HUES48 (cell line): Measurements from ENCODE around the gene PNO1.

Experiments
- H3K27ac ChIP-seq: one replicate; pipeline ENCODE4 v1.7.0; 2013; ENCODE audit warnings: low read depth, low read length, inconsistent platforms
- H3K27me3 ChIP-seq: 2 replicates; pipeline ENCODE4 v1.6.1; 2013; ENCODE audit warnings: mild to moderate bottlenecking, low read length; ENCODE audit not compliant: control insufficient read depth, insufficient read depth
- H3K36me3 ChIP-seq: 2 replicates; pipeline ENCODE4 v1.6.1; 2013; ENCODE audit warnings: low read length; ENCODE audit not compliant: control insufficient read depth, insufficient read depth
- H3K4me1 ChIP-seq: 2 replicates; pipeline ENCODE4 v1.6.1; 2013; ENCODE audit warnings: mild to moderate bottlenecking, low read length; ENCODE audit not compliant: control insufficient read depth, insufficient read depth
- H3K4me3 ChIP-seq: 2 replicates; pipeline ENCODE4 v1.5.1; 2013; ENCODE audit warnings: mild to moderate bottlenecking, low read depth, low read length
- H3K9ac ChIP-seq: 2 replicates; pipeline ENCODE4 v1.6.1; 2013; ENCODE audit warnings: mild to moderate bottlenecking, low read depth, low read length, moderate library complexity
- H3K9me3 ChIP-seq: 2 replicates; pipeline ENCODE4 v1.6.1; 2013; ENCODE audit warnings: low read length; ENCODE audit not compliant: control insufficient read depth, insufficient read depth

PNO1 gene

DNA sequence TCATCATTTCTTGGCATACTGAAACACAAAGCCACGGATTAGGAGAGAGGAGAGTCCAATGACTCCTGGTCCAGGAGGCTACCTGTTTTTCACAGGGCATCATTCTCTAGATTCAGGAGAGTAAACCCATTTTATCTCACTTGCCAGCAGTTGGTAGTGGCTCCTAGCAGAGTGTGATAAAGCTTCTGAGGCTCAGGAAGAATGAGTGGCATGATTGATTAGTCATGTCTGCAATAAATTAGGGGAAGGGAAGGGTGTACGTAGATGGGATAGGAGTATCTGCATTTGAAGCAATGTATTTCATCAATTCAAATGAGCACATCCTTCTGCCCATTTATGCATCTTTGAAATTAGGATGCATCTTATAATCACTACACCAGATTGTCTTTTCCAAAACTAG lies 31.1 kb upstream of the PNO1 start:
- H3K4me1 ChIP-seq = no peaks in the 10 kb centered on the region
- H3K27ac ChIP-seq = no peak overlapping the region
- no peaks in the 10 kb centered on the region for H3K9me3 ChIP-seq
- H3K27me3 ChIP-seq = no peaks in the 10 kb centered on the region
- H3K4me3 ChIP-seq = no peak overlapping the region
- H3K9ac ChIP-seq = no peak overlapping the region
- H3K36me3 ChIP-seq = peaks cover 5% of the 10 kb centered on the region; the same call in 1 of the 2 replicates

DNA sequence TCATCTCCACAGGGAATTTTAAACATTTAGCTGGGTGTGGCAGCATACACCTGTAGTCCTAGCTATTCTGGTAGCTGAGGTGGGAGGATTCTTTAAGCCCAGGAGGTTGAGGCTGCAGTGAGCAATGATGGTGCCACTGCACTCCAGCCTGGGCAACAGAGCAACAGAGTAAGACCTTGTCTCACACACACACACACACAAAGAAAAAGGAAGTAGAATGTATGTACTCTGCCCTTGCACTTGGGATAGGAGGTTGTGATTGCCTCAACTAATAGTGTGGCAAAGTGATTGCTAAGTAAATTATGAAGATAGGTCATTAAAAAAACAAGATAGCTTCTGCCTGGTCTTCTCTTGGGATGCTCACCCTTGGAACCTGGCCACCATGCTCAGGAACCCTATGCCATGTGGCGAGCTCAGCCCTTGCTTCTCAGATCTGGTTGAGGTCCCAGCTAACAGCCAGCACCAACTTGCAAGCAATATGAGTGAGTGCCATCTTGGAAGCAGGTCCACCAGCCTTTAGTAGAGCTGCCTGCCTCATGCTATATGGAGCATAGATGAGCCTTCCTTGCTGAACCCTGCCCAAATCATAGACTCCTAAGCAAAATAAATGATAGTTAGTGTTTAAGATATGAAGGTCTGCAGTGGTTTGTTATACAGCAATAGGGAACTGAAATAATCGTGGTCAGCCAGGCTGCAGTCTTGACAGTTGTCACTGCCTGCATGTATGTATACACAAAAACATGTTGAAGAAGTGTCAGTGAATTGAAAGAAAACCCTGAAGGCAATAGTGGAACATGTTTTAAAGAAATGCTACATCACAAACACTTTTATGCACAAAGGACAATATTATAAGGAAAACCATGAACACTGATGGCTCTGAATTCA lies 30.1 kb upstream of the PNO1 start:
- H3K4me1 ChIP-seq = no peaks in the 10 kb centered on the region
- no peak overlapping the region for H3K4me3 ChIP-seq
- no peaks in the 10 kb centered on the region for H3K9me3 ChIP-seq
- no peaks in the 10 kb centered on the region for H3K27me3 ChIP-seq
- H3K9ac ChIP-seq = no peak overlapping the region
- H3K27ac ChIP-seq = no peak overlapping the region
- H3K36me3 ChIP-seq = peaks cover 8% of the 10 kb centered on the region; the same call in 1 of the 2 replicates

DNA sequence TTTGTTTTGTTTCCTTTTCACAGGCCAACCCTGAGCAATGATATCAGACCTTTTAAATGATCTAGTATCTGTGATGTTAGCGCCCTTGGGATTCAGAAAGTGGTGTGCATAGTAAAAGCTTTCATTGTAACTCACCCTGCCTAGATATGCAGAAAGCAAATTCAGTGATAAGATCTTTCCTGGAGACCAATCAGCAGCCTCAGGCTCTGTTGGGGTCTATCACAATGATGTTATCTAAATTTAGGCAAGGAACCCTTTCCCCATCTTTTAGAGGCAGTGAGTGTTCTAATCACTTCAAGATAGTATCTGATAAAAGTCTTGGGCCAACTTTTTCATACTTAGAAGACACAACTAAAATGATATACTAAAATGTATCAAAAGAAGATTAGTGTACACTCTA lies 23.6 kb upstream of the PNO1 start:
- no peaks in the 10 kb centered on the region for H3K9me3 ChIP-seq
- no peaks in the 10 kb centered on the region for H3K27me3 ChIP-seq
- H3K4me1 ChIP-seq = no peaks in the 10 kb centered on the region

DNA sequence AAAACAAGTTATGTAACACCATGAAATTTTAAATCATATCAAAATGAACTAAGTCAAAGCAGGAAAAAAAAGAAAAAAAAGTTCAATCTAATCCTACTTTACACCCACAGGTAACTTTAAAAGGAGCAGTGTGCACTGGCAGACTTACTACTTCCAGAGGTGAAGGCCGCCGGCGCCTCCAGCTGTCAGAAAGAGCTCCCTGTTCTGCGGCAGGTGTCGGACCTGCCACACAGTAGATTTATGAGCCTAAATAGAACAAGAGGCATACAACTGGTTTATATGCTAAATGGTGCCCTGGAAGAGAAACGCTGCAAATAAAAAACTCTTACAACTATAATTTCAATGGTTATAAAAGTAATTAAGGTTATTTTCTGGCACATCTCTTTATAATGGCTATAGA lies 23.1 kb upstream of the PNO1 start:
- Histone ChIP-seq H3K4me1 (no peaks in the 10 kb centered on the region), H3K9me3 (no peaks in the 10 kb centered on the region), H3K36me3 (peaks cover 41% of the 10 kb centered on the region), H3K27me3 (no peaks in the 10 kb centered on the region), H3K27ac (no peak overlapping the region), H3K4me3 (no peak overlapping the region), H3K9ac (no peak overlapping the region)

More for the DNA sequence above, 23.6 kb upstream of the PNO1 start:
- no peak overlapping the region for H3K9ac ChIP-seq
- H3K4me3 ChIP-seq = no peak overlapping the region
- H3K27ac ChIP-seq = no peak overlapping the region
- H3K36me3 ChIP-seq = peaks cover 41% of the 10 kb centered on the region

DNA sequence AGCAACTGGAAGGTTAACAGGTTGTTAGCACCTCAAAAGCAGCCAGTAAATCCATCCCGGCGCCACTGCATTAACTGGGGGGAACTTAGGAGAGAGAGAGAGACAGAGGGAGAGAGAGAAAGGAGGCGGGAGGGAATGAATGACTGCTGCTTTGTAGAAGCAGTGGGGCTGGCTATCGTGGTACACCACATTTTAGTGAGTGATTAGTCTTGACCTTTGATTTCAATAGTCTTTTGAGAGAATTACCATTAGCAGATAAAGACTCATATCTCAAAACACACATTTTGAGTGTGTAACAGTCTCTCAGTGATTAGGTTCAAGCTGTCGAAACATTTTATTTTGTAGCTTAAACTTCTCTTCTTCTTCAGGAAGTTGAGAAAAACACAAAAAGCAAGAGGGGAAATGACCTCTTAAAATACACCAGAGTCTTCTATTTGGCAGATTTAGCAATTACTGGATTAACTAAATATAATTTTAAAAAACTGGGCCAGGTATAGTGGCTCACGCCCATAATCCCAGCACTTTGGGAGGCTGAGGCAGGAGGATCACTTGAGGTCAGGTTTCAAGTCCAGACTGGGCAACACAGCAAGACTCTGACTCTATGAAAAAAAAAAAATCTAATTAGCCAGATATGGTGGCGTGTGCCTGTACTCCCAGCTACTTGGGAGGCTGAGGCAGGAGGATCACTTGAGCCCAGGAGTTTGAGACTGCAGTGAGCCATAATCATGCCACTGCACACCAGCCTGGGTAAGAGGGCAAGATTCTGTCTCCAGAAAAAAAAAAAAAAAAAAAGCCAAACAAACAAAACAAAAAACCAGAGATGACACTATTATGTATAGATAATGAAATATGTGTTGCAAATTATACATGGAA lies 22.0 kb upstream of the PNO1 start:
- Histone ChIP-seq H3K27ac (no peak overlapping the region), H3K36me3 (peaks cover 41% of the 10 kb centered on the region), H3K9me3 (no peaks in the 10 kb centered on the region), H3K4me1 (no peaks in the 10 kb centered on the region), H3K4me3 (no peak overlapping the region), H3K27me3 (no peaks in the 10 kb centered on the region), H3K9ac (no peak overlapping the region)

DNA sequence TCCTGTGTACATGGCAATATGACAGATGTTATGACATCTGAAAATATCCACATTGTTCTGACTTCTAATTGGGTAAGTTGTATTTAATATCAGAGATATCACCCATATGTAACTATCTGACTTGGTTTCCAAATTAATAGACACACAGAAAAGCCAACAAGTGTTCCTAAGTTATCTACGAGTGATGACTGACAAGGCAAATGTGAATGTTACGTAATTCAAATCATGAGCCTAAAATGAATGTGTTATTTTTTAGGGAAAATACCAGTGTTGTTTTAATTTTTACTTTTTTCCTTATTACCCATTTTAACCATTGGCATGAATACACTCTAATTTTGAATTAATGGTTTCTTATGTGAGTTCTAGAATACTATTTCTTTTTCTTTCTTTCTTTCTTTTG lies 15.8 kb upstream of the PNO1 start:
- no peaks in the 10 kb centered on the region for H3K9me3 ChIP-seq
- peaks cover 9% of the 10 kb centered on the region for H3K36me3 ChIP-seq
- no peaks in the 10 kb centered on the region for H3K27me3 ChIP-seq
- H3K9ac ChIP-seq = no peak overlapping the region
- H3K4me3 ChIP-seq = no peak overlapping the region
- no peak overlapping the region for H3K27ac ChIP-seq
- H3K4me1 ChIP-seq = no peaks in the 10 kb centered on the region

DNA sequence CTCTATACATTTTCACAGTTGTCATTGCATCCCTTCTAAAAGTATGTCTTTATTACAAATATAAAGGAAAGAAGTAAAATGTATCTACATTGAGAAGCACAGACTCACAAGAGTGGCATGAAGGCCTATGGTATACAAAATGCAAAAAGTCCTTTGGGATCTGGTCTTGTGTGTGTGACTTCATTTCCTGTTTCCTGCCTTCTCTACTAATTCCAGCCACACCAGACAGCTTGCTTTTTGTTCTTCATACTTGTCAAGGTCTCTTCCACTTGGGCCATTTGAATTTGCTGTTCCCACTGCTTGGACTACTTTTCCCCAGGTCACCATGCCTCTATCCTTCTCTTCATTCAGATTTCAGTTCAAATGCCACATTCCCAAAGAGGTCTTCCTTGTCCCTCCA lies 6.7 kb upstream of the PNO1 start:
- H3K27me3 ChIP-seq = no peaks in the 10 kb centered on the region
- no peaks in the 10 kb centered on the region for H3K4me1 ChIP-seq
- no peak overlapping the region for H3K4me3 ChIP-seq
- no peaks in the 10 kb centered on the region for H3K36me3 ChIP-seq
- no peaks in the 10 kb centered on the region for H3K9me3 ChIP-seq
- no peak overlapping the region for H3K9ac ChIP-seq
- no peak overlapping the region for H3K27ac ChIP-seq

DNA sequence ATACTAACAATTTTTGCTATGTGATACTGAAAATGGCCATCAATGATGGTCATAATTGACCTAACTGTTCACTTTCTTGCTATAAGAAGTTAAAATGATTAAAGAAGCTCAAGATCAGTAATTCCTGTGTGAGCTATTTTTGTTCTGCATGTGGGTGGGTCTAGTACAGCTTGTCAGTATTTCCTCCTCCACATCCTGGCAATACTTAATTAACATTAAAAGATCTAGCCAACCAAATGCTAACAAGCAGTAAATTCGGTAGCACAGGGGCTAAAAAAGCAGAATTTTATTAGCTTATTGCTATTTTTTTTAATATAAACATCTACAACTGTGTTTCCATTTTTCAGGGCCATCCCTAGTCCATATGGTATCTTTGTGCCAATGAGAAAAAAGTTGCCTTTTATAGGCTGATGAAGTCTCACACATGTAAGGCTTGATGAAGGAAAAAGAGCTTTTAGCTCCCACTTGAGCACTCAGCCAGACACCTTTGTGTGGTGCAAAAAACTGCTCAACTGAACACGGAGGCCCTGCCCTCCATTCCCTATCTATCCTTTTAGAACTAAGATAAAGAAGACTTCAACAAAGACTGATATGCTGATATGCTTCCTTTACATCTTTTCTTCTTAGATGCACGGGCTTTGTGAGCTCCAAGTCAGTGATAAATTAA lies 4.9 kb upstream of the PNO1 start:
- no peaks in the 10 kb centered on the region for H3K36me3 ChIP-seq
- H3K27ac ChIP-seq = no peak overlapping the region
- H3K27me3 ChIP-seq = no peaks in the 10 kb centered on the region
- H3K9me3 ChIP-seq = no peaks in the 10 kb centered on the region
- H3K4me1 ChIP-seq = 0 out of 2 replicates have a peak, but pooled peaks cover 4% of the 10 kb centered on the region
- H3K9ac ChIP-seq = no peak overlapping the region
- H3K4me3 ChIP-seq = no peak overlapping the region

DNA sequence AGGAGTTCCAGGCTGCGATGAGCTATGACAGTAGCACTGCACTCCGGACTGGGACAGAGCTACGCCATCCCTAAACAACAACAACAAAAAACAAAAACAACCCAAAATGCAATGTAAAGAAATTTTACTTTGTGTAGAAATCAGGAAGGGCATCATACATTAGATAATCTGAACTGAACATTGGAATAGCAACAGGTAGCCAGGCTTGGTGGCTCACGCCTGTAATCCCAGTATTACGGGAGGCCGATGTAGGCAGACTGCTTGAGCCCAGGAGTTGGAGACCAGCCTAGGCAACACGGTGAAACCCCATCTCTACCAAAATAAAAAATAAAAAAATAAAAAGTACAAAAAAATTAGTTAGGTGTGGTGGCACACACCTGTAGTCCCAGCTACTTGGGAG lies 2.1 kb upstream of the PNO1 start:
- Histone ChIP-seq H3K9ac (no peak overlapping the region), H3K27ac (no peak overlapping the region), H3K36me3 (peaks cover 10% of the 10 kb centered on the region), H3K9me3 (no peaks in the 10 kb centered on the region), H3K4me1 (0 out of 2 replicates have a peak, but pooled peaks cover 4% of the 10 kb centered on the region), H3K27me3 (no peaks in the 10 kb centered on the region), H3K4me3 (no peak overlapping the region; the same call in 1 of the 2 replicates)

DNA sequence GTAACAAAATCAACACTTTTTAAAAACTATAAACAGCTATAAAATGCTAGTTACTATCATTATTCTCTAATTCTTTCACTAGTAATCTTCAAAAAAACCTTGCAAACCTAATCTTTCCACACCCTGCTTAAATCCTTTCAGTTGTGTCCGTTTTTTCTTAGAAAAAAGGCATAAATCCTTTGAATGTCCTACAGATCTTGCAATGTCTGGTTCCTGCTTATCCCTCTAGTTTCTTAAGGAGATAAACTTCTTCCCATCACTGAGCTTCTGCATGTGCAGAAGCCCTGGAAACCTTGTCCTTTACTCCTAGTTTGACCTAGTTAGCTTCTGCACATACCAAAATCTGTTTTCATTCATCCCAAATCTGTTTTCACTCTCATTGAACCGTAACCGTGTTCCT lies 1.3 kb upstream of the PNO1 start:
- Histone ChIP-seq H3K9me3 (no peaks in the 10 kb centered on the region), H3K4me1 (0 out of 2 replicates have a peak, but pooled peaks cover 4% of the 10 kb centered on the region), H3K9ac (peak overlapping the region; percentile 90), H3K36me3 (peaks cover 18% of the 10 kb centered on the region), H3K4me3 (peak overlapping the region; percentile 90), H3K27me3 (no peaks in the 10 kb centered on the region), H3K27ac (peak overlapping the region; percentile 92)
